Dedifferentiated amniotic fluid mesenchymal stem cell (primary cell): ENCODE data around the gene CROCC.

Experiments used
- DNase-seq: peaks from one replicate; pipeline ENCODE4 v3.0.0-alpha.2; 2016; ENCODE audit errors: extremely low spot score

Gene CROCC

DNA sequence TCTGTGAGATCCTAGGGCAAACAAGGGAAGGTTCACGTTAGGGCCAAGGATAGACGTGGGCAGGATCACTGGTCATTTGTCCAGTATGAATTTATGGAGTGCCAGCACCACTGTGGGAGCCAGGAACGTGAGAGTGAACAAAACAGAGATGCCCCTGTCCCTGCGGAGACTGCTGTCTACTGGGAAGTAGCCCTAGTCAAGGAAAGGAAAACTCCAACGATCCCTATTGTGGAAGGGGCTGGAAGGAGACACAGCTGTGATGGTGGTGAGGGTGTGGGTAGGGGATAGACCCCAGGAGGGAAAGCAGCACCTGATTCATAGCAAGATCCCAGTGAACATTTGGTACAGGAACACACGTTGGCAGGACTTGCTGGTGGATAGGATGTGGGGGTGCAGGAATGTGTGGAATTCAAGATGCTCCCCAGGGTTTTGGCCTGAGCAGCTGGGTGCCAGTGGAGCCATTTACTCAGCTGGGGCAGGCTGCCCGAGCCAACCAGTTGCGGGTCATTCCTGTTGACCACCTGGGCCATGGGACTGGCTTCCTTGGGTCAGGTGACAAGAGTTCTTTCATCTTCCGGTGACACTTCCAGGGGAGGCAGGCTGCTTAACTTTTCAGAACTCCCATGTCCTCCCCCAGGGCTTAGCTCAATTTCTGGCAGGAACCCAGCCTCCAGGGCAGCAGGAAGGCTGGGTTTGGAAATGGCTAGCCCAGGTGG lies 91.2 kb downstream of the CROCC start:
- DNase-seq, result no peak

DNA sequence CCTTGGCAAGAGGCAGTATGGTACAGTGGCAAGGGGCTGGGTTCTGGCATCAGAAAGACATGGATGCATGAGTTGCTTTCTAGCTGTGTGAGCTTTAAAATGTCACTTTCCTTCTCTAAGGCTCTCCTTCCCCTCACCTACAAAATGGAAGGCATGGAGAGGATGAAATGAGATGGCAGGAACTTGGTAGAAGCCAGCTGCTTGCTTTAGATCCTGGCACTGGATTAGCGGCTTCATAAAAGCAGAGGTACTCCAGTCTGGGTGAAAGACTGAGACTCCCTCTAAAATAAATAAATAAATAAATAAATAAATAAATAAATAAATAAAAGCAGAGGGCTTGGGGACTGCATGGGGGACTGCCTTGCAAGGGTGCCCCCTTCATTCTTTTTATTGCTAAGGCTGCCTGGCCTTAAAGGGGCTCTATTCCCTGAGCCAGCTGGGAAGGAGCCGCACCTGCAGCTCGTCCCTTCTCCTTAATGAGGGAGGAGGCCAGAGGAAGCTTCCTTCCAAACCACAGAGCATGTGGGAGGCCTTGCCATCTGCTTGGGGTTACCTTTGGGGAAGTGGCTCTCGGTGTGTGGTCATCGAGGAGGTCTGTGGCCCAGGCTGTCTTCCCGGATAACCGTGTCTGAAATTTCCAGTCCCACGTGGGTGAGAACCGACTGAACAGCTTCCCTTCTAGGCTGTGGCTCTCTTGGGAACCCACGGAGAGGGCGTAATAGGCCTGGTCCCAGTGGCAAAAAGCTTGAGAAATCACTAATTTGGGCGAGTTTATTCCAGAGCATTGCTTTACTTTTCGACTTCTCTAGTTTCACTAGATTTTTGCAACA lies 92.0 kb downstream of the CROCC start:
- no peak for DNase-seq

DNA sequence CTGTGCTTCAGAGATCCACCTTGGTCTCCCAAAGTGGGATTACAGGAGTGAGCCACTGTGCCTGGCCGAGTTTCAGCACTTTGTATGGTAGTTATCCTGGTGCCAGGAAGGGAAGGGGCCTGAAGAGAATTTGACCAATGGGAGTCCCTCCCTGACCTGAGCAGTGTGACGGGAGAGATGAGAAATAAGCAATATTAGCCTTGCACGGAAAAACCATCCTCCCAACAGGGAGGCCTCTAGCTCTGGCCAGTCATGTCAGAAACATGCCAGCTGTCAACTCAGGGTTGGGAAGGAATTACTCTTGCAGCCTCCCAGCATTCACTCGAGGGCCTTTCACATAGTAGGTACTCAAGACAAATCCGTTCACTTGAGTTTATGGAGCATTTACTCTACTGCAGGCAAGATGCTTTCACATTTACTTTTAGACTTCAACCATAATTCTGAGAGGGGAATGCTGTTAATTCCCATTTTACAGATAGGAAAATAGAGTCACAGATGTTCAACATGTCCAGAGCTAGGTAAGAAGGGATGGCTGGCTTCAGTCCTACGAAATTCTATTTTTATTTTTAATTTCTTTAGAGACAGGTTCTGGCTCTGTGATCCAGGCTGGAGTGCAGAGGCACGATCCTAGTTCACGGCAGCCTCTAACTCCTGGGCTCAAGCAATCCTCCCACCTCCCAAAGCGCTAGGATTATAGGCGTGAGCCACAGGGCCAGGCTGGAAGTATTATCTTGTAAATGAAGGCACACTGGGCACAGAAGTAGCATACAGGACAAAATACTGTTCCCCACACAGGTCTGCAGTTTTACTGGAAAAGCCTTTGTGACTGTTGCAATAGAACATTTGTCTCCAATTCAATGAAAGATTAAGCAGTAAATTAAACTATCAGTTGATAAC lies 93.2 kb downstream of the CROCC start:
- DNase-seq, result no peak

DNA sequence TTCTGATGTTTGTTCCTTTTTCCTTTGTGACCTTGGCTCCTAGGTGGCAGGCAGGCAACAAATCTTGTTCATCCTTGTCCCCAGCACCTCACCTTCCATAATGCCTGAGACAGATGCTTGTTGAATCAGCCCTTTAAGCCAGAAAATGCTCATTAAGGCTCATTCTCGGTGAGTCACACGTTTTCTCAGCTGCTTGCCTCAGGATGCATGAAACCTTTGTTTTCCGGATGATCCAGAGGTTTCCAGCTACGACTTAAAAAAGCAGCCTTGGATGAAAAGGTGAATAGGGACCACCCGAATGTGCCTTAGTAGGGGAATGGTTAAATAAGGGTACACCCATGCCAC lies 94.6 kb downstream of the CROCC start:
- DNase-seq, result no peak

DNA sequence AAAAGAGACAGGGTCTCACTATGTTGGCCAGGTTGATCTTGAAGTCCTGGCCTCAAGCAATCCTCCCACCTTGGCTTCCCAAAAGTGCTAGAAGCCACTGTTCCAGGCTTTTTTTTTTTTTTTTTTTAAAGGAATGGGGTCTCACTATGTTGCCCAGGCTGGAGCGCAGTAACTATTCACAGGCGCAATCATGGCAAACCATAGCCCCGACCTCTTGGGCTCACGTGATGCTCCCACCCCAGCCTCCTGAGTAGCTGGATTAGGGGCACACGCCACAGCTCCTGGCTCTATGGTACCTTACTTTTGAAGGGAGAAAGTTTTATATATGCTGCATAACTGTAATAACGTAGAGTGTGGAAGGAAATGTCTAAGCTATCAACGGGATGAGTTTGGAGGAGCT lies 95.7 kb downstream of the CROCC start:
- DNase-seq, result no peak

DNA sequence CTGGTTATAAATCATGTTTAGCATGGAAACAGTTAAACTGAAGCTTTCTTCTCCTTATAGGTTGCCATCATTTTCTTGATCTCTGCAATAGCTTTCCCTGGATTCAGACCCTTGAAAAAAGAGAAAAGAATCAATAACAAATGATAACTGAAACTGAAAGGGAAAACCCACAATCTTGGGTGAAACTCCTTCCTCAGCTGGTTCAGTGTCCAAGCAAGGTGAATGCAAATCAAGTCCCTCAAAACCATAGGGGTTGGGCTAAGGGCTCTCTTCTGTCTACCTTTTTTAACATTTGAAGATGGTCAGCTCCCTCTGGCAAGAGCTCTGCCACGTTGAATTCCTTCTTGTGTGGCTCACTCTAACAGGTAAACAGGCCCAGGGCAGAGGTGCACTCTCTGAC lies 97.1 kb downstream of the CROCC start:
- no peak for DNase-seq

DNA sequence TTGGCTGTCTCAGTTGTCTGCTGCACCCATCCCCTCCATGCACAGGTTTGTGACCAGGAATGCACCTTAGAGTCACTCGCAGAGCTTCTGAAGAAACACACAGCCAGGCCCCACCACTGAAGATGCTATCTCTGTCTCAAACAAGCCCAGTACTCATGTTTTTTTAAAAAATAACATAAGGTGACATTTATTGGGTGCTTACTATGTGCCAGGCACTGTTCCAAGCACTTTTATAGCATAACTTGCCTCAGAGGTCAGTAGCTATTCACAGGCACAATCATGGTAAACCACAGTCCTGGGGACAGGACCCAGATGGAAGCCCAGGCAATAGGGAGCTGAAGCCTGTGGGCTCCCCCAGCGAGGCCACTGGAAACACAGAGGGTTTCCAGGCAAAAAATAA lies 98.8 kb downstream of the CROCC start:
- DNase-seq, result no peak

DNA sequence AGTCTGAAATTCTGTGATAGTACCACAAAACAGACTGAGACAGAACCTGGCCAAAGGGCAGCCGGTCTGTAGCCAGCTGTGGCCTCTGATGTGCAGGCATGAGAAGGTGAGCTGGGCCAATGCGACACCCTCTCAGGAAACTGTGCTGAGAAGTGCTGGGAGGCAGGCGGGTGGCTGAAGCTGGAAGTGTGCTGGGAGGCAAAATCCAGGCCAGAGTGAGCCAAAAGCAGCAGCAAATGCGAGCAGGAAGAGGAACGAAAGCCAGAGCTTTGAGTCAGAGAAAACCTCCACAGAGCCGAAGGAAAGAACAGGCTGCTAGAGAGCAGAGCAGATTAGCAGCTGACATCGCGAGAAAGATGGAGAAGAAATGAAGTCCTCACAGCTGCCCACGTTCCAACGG lies 100.2 kb downstream of the CROCC start:
- DNase-seq, result no peak
